Muscle layer of colon (tissue), 2 donors: ENCODE measurements around the gene DIRAS1.

Source experiments
- H3K27ac ChIP-seq: one replicate; pipeline ENCODE4 v1.7.0; 2013; ENCODE audit warnings: low read depth, mild to moderate bottlenecking, low read length, moderate library complexity
- H3K27me3 ChIP-seq, 2 donors: one replicate each; pipeline ENCODE4 v1.7.0; 2013; ENCODE audit warnings: low read length in 2 of 2, mild to moderate bottlenecking in 2 of 2; ENCODE audit not compliant: insufficient read depth in 2 of 2, control insufficient read depth in 1 of 2
- H3K36me3 ChIP-seq: one replicate; pipeline ENCODE4 v1.7.0; 2013; ENCODE audit warnings: mild to moderate bottlenecking, low read length; ENCODE audit not compliant: insufficient read depth
- H3K4me1 ChIP-seq: one replicate; pipeline ENCODE4 v1.7.0; 2013; ENCODE audit warnings: mild to moderate bottlenecking, low read length; ENCODE audit not compliant: insufficient read depth
- H3K4me3 ChIP-seq, 2 donors: one replicate each; pipeline ENCODE4 v1.7.0; 2013; ENCODE audit warnings: low read length in 2 of 2, low read depth in 1 of 2, mild to moderate bottlenecking in 1 of 2, moderate library complexity in 1 of 2
- H3K9ac ChIP-seq: one replicate; pipeline ENCODE4 v1.7.0; 2013; ENCODE audit warnings: low read length
- H3K9me3 ChIP-seq: one replicate; pipeline ENCODE4 v1.7.0; 2013; ENCODE audit warnings: mild to moderate bottlenecking, low read length
- donor health status: abdominal sarcoma.
- donor health status: Adenocarcinoma of cecum.

The DIRAS1 gene

DNA sequence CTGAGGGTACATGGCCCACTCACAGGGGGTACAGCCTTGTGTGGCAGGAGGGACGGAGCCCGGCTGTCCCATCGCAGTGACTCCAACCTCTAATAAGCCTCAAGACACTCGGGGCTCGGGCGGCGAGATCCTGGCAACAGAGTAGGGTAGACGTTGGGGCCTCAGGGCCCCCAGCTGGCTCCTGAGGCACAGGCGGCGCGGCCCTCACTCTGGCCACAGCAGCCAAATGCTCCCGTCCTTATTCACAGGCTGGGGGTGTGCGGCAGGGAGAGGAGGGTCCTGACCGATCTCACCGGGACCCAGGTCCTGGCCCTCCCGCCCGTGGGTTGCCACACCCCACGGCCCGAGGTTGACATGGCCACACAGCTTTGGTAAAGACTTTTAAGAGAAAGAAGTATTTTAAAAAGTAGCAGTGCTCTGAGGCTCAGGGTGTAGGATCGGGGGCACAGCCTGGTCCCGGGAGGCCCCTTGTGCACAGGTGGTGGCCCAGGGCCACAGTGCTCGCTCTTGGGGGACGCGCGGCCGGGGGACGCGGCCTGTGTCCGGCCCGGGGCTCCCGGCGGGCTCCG, 11.1 kb upstream of the DIRAS1 start:
- Histone ChIP-seq H3K4me1 (no peaks in the 10 kb centered on the region), H3K9me3 (no peaks in the 10 kb centered on the region), H3K27me3 (peaks cover 0 to 10% of the 10 kb centered on the region in 2 donors), H3K36me3 (peaks cover 18% of the 10 kb centered on the region), H3K4me3 (no peak overlapping the region), H3K27ac (no peak overlapping the region), H3K9ac (no peak overlapping the region)

DNA sequence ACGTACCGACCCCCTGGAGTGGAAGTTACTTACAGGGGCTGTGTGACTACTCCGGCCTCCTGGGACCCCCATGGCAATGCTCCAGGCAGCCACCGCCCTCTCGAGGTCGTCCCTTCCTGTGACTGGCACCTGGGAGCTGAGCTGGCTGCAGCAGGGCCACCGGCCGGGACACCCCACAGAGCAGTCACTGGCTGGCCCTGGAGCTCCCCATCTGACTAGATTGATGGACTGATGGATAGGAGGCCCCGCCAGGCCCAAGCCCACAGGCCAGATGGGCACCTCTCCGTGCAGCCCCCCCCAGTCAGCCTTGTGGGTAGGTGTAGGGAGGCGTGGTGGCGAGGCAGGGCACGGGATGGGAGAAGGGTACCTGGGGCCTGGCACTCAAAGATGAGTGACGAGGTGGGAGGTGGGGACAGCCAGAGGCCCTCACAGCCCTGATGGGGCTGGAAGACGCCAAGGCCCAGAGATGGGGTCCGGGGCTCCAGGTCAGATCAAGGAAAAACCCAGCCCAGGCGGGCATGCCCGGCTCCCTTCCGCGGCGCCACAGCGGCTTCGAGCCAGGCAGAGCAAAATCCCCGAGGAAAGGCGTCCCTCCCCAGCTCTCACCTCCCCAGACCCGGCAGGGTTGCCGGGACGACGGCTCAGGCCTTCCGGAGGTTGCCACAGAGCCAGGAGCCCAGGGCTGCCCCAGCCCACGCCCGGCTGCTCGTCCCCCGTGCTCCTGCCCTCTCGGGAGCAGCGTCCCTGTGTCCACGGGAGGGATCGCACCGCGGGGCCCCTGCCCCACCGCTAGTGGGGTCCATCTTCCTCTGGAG, 10.2 kb upstream of the DIRAS1 start:
- no peak overlapping the region for H3K9ac ChIP-seq
- peaks cover 12% of the 10 kb centered on the region for H3K36me3 ChIP-seq
- H3K27ac ChIP-seq: no peak overlapping the region

DNA sequence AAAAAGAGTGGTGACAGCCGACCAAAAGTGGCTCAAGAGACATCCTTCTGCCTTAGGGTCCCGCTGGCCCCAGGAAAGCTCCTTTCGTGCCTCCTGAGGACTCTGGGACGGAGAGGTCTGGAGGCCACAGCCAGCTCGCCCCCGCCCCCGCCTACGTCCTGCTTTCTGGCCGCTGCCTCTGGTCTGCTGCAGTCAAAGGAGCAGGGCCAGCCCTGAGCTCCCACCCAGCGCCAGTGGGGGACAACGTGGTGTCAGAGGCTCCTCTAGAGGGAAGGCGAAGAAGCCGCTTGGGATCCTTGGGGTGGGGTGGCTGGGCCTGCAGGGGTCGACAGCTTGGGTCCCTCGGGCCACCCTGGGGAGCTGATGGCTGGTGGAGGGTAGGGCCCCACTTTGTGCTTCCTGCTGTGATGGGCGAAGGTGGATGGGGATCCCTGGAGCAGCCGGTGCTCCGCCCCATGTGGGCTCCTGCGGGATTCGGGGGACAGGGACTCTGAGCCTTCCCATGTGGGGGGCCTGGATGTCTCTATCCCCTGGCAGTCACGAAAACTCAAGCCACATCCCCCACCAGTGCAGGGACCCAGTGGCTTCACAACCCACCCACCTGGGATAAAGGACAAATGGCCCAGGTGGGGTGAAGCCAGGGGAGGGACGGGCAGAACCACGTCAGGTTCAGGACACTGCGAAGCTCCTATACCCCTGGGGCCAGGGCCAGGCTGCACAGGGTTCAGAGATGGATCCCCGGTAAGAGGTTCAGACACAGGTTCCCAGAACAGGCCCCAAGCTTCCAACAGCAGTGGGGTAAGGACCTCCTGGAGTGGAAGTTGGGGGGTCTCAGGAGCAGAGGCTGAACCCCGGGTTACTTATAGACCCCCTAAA, 9.0 kb upstream of the DIRAS1 start:
- H3K27me3 ChIP-seq: peaks cover 0 to 28% of the 10 kb centered on the region in 2 donors
- H3K9me3 ChIP-seq: no peaks in the 10 kb centered on the region
- H3K36me3 ChIP-seq: no peaks in the 10 kb centered on the region
- no peak overlapping the region for H3K4me3 ChIP-seq
- no peak overlapping the region for H3K9ac ChIP-seq
- H3K27ac ChIP-seq: no peak overlapping the region
- no peaks in the 10 kb centered on the region for H3K4me1 ChIP-seq

More for the DNA sequence above, 10.2 kb upstream of the DIRAS1 start:
- Histone ChIP-seq H3K9me3 (no peaks in the 10 kb centered on the region), H3K27me3 (peaks cover 0 to 19% of the 10 kb centered on the region in 2 donors), H3K4me3 (no peak overlapping the region), H3K4me1 (no peaks in the 10 kb centered on the region)

DNA sequence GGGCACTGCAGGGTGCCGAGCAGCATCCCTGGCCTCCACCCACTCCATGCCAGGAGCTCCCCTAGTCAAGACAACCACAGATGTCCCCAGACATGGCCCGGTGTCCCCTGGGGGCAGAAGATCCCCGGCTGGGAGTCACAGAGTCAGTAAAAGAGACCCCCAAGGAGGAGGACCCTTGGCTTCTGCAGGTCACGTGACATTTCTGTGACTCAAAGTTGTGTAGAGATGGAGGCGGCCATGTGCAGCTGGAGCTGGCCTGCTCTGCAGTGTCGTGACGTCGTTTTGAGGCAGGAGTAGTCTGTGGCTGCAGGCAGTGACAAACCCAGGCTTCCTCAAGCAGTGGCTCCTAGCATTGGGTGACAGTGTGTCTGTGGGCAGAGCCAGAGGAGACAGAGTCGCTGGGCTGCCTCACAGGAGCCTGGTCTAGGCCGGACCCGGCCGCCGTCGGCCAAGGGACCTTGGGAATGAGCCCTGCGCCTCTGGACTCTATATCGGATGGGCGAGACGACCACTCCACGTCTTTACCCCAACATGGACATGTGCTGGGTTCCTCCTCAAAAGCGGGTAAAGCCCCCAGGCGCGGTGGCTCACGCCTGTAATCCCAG, 7.7 kb upstream of the DIRAS1 start:
- no peak overlapping the region for H3K27ac ChIP-seq
- H3K36me3 ChIP-seq: no peaks in the 10 kb centered on the region
- no peak overlapping the region for H3K9ac ChIP-seq
- H3K4me3 ChIP-seq: no peak overlapping the region
- peaks cover 0 to 28% of the 10 kb centered on the region in 2 donors for H3K27me3 ChIP-seq
- no peaks in the 10 kb centered on the region for H3K9me3 ChIP-seq
- no peaks in the 10 kb centered on the region for H3K4me1 ChIP-seq

DNA sequence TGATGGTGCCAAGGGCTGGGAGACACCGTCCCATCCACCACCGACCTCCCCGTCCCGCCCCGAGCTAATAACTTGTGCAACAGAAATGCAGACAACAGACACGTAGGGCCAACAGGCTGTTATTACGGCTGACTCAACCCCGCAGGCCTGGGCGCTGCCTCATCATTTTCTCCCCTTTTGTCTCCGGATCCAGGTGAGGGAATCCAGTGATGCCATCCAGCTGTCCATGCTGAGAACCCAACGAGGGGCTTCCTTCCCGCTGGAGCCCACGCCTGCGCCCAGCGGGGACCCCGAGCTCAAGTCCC, 6.4 kb upstream of the DIRAS1 start:
- Histone ChIP-seq H3K27me3 (peaks cover 0 to 28% of the 10 kb centered on the region in 2 donors), H3K4me1 (peaks cover 10% of the 10 kb centered on the region), H3K9me3 (no peaks in the 10 kb centered on the region), H3K9ac (no peak overlapping the region), H3K27ac (no peak overlapping the region), H3K4me3 (no peak overlapping the region), H3K36me3 (no peaks in the 10 kb centered on the region)

DNA sequence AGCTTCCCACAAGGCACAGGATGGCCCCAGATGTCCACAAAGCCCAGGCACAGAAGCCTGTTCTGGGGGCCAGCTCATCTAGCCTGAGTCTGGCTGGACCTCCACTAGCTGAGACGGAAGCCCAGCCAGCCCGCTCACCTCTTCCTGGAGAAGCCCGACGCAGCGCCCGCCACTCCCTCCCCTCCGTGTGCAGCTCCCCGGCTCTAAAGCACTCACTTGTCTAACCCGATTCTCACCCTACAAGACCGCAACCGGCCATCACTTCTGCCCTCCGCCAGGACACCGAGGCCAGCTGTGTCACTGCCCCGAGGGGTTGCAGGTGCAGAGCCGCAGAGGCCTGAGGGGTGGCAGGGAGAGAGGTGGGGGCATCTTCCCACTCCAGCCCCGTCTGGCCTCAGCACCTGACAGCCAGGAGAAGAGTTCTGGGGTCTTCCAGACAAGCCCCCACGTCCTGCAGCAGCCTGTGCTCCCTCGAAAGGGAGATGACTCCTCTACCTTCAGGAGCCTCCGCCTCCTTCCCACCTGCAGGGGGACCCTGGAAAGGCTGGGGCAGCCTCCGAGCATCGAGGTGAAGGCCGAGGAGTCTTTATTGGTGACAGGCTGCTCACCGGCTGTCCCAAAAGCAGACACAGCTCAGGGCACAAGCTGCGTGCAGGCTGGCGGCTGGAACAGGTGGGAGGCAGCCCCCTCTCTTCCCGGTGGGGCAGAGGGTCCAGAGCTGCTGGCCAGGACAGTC, 5.9 kb upstream of the DIRAS1 start:
- Histone ChIP-seq H3K36me3 (no peaks in the 10 kb centered on the region), H3K27me3 (peaks cover 1 to 31% of the 10 kb centered on the region in 2 donors), H3K27ac (no peak overlapping the region), H3K4me3 (no peak overlapping the region), H3K9me3 (no peaks in the 10 kb centered on the region), H3K4me1 (peaks cover 14% of the 10 kb centered on the region), H3K9ac (no peak overlapping the region)

DNA sequence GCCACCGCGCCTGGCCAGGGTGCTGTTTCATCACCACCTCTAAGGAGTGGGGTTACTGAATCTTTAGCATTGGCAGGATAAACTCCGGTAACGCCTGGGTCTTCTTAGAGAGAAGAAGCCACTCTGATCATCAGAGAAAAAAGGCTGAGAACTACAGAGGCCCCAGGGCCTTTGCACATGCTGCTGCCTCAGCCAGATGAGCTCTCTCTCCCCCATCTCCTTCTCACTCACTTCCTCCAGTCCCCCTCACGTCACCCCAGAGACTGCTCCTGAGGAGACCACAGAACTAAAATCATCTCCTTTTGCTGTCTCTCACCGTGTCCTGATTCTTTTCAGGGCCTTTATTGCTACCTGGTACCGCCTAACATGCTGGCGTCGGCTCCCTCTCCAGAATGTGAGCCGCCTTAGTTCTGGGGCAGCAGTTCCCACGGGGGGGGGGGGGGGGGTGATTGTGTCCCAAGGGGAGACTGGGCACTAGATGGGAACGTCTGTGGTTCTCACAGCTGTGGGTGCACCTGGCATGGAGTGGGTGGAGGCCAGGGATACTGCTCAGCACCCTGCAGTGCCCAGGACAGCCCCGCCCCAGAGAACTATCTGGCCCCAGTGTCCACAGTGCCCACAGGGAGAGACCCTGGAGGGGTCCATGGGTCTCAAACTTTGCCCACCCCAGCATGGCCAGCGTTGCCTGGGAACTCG, 5.1 kb upstream of the DIRAS1 start:
- Histone ChIP-seq H3K9ac (no peak overlapping the region), H3K27ac (no peak overlapping the region), H3K36me3 (no peaks in the 10 kb centered on the region), H3K4me1 (peaks cover 14% of the 10 kb centered on the region), H3K4me3 (no peak overlapping the region), H3K9me3 (no peaks in the 10 kb centered on the region), H3K27me3 (peaks cover 7 to 38% of the 10 kb centered on the region in 2 donors)

DNA sequence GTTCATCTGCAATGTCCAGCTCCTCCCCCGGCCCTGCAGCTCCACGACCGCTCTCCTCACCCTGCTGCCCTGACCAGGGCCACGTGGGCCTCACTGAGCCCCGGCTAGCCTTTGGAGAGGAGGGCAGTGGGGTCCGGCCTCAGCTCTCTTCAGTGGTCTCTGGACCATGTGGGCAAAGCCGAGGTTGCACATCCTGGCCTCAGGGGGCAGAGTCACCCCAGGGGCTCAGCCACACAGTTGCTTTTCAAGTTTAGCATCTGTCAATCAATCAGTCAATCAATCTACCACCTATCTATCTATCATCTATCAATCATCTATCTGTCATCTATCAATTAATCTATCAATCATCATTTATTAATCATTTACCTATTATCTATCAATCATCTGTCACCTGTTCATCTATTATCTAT, 3.0 kb upstream of the DIRAS1 start:
- Histone ChIP-seq H3K36me3 (no peaks in the 10 kb centered on the region), H3K27me3 (peaks cover 16 to 52% of the 10 kb centered on the region in 2 donors), H3K9ac (no peak overlapping the region), H3K4me3 (no peak overlapping the region), H3K9me3 (no peaks in the 10 kb centered on the region), H3K27ac (no peak overlapping the region), H3K4me1 (peaks cover 14% of the 10 kb centered on the region)

DNA sequence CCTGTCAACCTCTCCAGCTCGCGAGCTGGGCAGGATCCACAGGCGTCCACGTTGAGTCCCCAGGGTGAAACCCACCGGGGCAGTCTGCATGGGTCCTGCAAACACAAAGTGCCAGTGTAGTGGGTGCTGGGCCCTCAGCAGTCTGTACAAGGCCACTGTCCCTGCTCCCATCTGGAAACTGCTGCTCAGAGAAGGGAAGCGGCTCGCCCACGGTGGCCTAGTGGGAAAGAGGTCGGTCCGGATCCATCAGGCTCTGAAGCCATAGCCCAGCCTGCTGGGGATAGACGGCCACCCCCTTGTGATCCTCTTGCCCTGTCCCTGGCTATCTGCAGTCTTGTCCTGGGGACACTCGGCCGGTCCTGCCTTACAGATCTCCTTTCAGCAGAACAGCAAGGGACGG, 2.6 kb upstream of the DIRAS1 start:
- Histone ChIP-seq H3K4me3 (no peak overlapping the region), H3K36me3 (no peaks in the 10 kb centered on the region), H3K4me1 (peaks cover 14% of the 10 kb centered on the region), H3K27ac (no peak overlapping the region), H3K27me3 (peaks cover 20 to 56% of the 10 kb centered on the region in 2 donors), H3K9ac (no peak overlapping the region), H3K9me3 (no peaks in the 10 kb centered on the region)

DNA sequence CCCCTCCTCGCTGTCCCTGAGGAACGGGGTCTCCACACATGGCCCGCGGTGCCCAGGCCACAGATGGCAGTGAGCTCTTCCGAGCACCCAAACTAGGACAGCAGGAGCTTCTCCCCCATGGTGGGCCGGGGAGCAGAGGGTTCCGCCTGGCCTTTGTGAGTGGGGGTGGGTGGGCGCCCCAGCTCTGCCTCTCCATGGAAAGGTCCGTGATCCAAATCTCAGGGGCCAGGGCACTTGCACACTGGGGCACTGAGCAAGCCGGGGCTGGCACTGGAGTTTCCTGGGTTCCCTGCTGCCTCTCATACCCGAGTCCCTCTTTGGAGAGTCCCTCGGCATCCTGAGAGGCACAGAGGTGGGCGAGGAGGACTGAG, 2.2 kb upstream of the DIRAS1 start:
- Histone ChIP-seq H3K4me3 (no peak overlapping the region), H3K4me1 (peaks cover 14% of the 10 kb centered on the region), H3K36me3 (no peaks in the 10 kb centered on the region), H3K9ac (no peak overlapping the region), H3K27ac (no peak overlapping the region), H3K9me3 (no peaks in the 10 kb centered on the region), H3K27me3 (peaks cover 20 to 56% of the 10 kb centered on the region in 2 donors)
